AG04449 (cell line): ENCODE data around the gene CEP131.

Experiments
- CTCF ChIA-PET: fragments of 350-600 bp; formaldehyde crosslinking; extraction: SDS; loops from one replicate; lab custom pipeline; 2021; ENCODE audit warnings: antibody characterized with exemption; lab: Yijun Ruan, JAX
- POLR2A ChIA-PET: fragments of 400-600, 350-600 bp; formaldehyde crosslinking; extraction: SDS; loops from one replicate; lab custom pipeline; 2020; ENCODE audit warnings: antibody characterized with exemption, inconsistent platforms; lab: Yijun Ruan, JAX
- DNase-seq: peaks from one replicate; pipeline ENCODE4 v3.0.0-alpha.2; 2010; ENCODE audit warnings: low read depth, low spot score
- H3K4me3 ChIP-seq: 2 replicates; pipeline ENCODE4 v1.5.1; 2011; ENCODE audit warnings: low read depth, mild to moderate bottlenecking, control low read depth, low read length
- TF ChIP-seq, protein P1 (sequence below): IDR thresholded peaks from one replicate; pipeline ENCODE4 v1.5.1; 2011; ENCODE audit warnings: mild to moderate bottlenecking, moderate library complexity, low read length, control low read depth, inconsistent platforms; ENCODE audit not compliant: insufficient read depth; ENCODE audit errors: missing control alignments

Gene CEP131

DNA sequence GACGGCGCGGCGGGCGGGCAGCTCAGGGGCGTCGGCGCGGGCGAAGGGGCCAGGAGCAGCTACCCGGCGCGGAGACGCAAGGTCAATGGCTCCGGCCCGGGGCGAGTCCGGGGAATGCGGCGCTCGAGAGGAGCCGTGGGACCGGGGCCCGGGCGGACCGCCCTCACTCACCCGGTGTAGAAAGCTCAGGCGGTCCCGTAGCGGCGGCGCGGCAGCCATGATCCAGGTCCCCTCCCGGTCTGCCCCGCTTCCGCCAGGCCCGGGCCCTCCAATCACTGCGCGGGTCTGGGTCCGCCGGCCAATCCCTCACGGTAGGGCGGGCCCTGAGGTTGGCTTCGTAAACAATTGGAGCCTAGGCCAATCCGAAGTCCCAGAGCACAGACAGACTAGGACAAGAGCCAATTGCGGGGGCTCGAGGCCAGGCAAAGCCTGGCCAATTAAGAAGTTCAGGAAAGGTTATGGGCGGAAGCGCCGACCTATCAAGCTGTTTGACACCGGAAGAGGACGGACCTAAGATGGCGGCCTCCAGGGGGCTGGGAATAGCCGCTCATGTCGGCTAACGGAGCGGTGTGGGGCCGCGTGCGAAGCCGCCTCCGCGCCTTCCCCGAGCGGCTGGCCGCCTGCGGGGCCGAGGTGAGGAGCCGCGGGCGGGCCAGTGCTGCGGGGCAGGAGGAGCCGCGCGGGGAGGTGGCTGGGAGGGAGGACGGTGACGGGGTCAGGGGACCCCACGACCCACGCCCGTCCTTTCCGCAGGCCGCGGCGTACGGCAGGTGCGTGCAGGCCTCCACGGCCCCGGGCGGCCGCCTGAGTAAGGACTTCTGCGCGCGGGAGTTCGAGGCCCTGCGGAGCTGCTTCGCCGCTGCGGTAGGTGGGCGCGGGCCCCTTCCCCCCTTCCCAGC, 16.3 kb upstream of the CEP131 start, which contains the start of the genes NDUFAF8 and TEPSIN:
Gene NDUFAF8, plus strand, starts transcription at position 504 of the 899 bp plus-strand sequence. Its CDS starts 46 bp downstream, at position 550.
Gene TEPSIN, minus strand, starts transcription at position 241 of the 899 bp plus-strand sequence. Its CDS starts 22 bp downstream, at position 219.
- TF ChIP-seq, protein P1, sequence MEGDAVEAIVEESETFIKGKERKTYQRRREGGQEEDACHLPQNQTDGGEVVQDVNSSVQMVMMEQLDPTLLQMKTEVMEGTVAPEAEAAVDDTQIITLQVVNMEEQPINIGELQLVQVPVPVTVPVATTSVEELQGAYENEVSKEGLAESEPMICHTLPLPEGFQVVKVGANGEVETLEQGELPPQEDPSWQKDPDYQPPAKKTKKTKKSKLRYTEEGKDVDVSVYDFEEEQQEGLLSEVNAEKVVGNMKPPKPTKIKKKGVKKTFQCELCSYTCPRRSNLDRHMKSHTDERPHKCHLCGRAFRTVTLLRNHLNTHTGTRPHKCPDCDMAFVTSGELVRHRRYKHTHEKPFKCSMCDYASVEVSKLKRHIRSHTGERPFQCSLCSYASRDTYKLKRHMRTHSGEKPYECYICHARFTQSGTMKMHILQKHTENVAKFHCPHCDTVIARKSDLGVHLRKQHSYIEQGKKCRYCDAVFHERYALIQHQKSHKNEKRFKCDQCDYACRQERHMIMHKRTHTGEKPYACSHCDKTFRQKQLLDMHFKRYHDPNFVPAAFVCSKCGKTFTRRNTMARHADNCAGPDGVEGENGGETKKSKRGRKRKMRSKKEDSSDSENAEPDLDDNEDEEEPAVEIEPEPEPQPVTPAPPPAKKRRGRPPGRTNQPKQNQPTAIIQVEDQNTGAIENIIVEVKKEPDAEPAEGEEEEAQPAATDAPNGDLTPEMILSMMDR = no peak
- CTCF ChIA-PET = interaction anchor here (1.2 to 2.1 kb wide), 7 partner anchors 12 to 246 kb away, joined by 4 to 13 read pairs (median 5); no protein-coding TSS in a partner anchor

DNA sequence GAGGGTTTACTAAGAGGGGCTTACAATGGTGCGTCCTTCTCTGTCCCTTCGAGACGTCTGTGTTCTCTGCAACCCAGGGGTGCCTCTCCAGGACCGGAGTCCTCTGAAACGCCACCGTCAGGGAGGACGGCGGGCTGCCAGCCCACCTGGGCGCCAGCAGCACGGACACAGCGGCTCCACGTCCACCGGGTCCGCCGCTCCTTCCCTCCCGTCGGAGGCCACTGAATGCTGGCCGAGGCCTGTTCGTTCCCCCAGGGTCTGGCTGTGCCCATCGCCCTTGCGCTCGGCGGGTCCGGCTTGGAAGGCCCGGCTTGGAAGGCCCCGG, 15.7 kb upstream of the CEP131 start:
- ChIA-PET POLR2A (interaction anchor here (0.7 to 1.5 kb wide), 7 partner anchors 10 to 274 kb away, joined by 3 to 6 read pairs (median 4); partner anchors contain the start of genes ACTG1 and CEP131), CTCF (interaction anchor here (1.2 to 2.1 kb wide), 7 partner anchors 11 to 246 kb away, joined by 4 to 13 read pairs (median 5); no protein-coding TSS in a partner anchor)

More for the DNA sequence above, 16.3 kb upstream of the CEP131 start, which contains the start of the genes NDUFAF8 and TEPSIN:
- peak within 1 kb of the TSS; percentile 91 for H3K4me3 ChIP-seq
- DNase-seq = peak; percentile 97
- POLR2A ChIA-PET = interaction anchor here (0.7 to 1.5 kb wide), 7 partner anchors 9 to 273 kb away, joined by 3 to 6 read pairs (median 4); partner anchors contain the start of genes ACTG1 and CEP131

DNA sequence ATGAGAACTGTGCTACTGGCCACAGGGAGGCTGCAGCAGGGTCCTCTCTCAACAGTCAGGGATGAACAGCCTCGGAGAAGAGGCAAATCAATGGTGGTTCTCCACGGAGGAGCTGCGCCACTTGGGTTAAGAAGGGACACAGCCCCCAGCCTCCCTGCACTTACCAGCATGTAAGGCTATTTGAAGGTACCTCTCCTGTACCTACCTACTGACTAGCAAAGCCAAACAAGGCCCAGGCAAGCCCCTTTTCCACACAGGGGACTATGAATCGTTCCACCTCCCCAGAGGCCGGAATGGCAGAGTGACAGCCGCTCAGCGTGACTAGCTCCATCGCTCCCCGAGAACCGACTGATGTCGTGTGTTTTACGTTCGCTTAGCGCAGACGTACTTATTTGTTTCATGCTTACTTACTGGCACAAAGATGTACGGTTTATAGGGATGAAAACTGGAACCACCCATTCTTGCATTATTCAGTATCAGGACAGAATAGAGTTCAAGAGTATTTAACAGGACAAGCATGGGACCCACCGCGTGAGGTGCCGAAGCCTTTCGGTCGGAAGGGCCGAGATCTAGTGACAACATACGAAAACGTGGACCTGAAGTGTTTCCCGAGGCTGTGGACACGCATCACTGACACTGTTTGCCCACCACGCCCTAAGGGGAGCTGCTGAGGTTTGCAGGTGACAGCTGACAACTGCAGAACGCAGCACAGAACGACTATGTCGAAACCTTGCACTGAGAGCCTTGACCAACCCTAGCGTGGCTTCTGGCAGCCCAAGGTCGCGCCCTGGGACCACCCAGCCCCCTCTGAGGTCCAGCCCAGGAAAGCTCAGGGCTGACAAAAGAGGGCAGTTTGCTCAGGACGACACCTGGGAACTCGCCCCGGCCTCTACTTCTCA, 15.1 kb upstream of the CEP131 start:
- POLR2A ChIA-PET = interaction anchor here (1.2 to 1.5 kb wide), 2 partner anchors 15 to 160 kb away, joined by 4 to 5 read pairs; partner anchors contain the start of gene CEP131
- peak overlapping the region; percentile 91 for H3K4me3 ChIP-seq
- CTCF ChIA-PET = interaction anchor here (1.2 to 2.1 kb wide), 6 partner anchors 11 to 247 kb away, joined by 4 to 13 read pairs (median 5); no protein-coding TSS in a partner anchor
- TF ChIP-seq, protein P1 = no peak
- no peak for DNase-seq

More for the DNA sequence above, 15.7 kb upstream of the CEP131 start:
- TF ChIP-seq, protein P1 = no peak
- H3K4me3 ChIP-seq = peak overlapping the region; percentile 91
- no peak for DNase-seq

DNA sequence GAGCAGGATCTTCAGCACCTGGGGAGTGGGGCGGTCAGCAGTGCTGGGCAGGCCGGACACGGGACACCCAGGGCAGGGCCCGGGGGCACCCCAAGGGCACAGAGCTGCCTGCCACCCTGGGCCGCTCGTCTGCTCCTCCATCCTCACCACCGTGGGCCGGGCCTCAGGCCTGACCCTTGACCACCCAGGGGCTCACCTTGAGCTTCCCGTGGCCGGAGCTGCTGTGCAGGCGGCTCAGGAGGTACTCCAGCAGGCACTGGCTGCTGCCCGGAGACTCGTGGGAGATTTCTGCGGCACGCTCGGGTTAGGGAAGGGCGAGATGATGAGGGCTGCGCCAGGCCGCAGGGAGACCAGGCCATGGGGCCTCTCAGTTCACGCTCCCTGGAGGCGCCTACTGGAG, 14.0 kb upstream of the CEP131 start:
- ChIA-PET POLR2A (no interaction called here), CTCF (no interaction called here)
- TF ChIP-seq, protein P1 = no peak
- H3K4me3 ChIP-seq = no peak overlapping the region
- no peak for DNase-seq

DNA sequence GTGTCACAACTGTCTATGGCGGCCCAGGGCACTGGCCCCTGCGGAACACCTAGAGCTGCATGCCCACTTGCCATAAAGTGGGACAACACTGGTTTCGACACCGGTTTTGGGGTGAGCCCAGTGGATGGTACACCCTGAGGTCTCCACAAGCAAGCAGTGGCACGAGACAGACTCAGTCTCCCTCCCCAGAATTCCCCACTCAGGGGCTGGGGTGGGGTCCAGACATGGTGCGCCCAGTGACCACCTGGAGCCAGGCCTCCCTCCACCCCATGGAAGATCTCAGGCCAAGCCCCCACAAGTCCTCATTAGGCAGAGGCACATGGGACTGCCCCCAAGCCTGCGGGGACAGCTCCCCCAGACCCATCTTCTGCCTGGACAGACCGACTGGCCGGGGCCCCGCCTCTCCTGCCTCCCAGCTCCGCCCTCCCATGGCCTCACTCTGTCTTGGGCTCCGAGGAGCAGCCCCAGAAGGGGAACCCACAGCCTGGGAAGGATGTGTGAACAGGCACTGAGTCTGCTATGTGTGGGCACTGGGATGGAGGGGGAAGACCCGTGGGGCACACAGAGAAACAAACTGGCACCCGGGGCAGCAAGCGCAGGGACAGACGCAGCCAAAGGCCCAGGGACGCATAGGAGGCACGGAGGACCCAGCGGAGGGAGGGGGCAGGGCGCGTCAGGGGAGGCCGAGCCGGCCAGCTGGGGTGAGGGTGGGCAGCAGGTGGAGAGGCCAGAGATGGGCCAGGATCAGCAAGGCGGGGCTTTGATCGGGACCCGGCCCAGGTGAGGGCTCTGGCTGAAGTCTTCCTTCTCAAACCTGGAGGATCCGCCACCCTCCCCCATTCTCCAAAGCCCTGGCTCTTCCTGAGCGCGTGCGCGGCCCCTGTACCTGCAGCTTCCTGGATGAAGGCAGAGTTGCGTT, 13.3 kb upstream of the CEP131 start:
- POLR2A ChIA-PET = no interaction called here
- no peak overlapping the region for H3K4me3 ChIP-seq

More for the DNA sequence above, 13.3 kb upstream of the CEP131 start:
- TF ChIP-seq, protein P1 = no peak
- CTCF ChIA-PET = no interaction called here
- no peak for DNase-seq
